Esophagus muscularis mucosa (tissue), 4 donors: Measurements from ENCODE around the gene SLC25A18. TPM values are rescaled to one million over a fixed set of nuclear protein-coding genes. Genes with fewer than 3 reads are reported as not detected.
"Not testable (repeated sequence)": the region's sequence is repeated elsewhere in the genome, so short reads cannot be mapped to it uniquely, and the experiment has no call there.

Source experiments
- DNase-seq: peaks from one replicate; pipeline ENCODE4 v3.0.0-alpha.2; 2017; ENCODE audit errors: extremely low spot score
- H3K27ac ChIP-seq, 4 donors: fragments of 200-600 bp; sonication (generic); replicated peaks in 1 of 4; 1 replicate in 3 of 4; 2 replicates in 1 of 4; pipeline ENCODE4 v1.5.1; 2016 to 2019; ENCODE audit warnings: mild to moderate bottlenecking in 1 of 4
- H3K27me3 ChIP-seq, 4 donors: fragments of 200-600 bp; sonication (generic); one replicate each; pipeline versions ENCODE4 v1.5.1 to v1.6.0; 2016 to 2019
- H3K36me3 ChIP-seq, 4 donors: fragments of 200-600 bp; sonication (generic); one replicate each; pipeline ENCODE4 v1.5.1; 2016 to 2019
- H3K4me1 ChIP-seq, 4 donors: fragments of 200-600 bp; sonication (generic); one replicate each; pipeline ENCODE4 v1.5.1; 2016 to 2019
- H3K4me3 ChIP-seq, 4 donors: fragments of 200-600 bp; sonication (generic); 1 replicate in 2 of 4; 2 replicates in 2 of 4; pipeline ENCODE4 v1.5.1; 2016 to 2019; ENCODE audit warnings: mild to moderate bottlenecking in 4 of 4, moderate library complexity in 1 of 4
- H3K9me3 ChIP-seq, 4 donors: fragments of 200-600 bp; sonication (generic); 1 replicate in 3 of 4; 2 replicates in 1 of 4; pipeline ENCODE4 v1.5.1; 2016 to 2019
- CTCF ChIP-seq, 3 experiments: fragments of 200-600 bp in 2 of 3; fragments of 450-650 bp in 1 of 3; sonication (generic) in 2 of 3; IDR thresholded peaks; one replicate each; pipeline ENCODE4 v1.5.1; 2017 to 2019; ENCODE audit warnings: antibody characterized with exemption in 3 of 3, mild to moderate bottlenecking in 2 of 3, moderate library complexity in 1 of 3
- EP300 ChIP-seq: sonication (generic); formaldehyde crosslinking; IDR thresholded peaks from one replicate; pipeline ENCODE4 v1.6.1; 2017; ENCODE audit warnings: antibody characterized with exemption
- POLR2A ChIP-seq: fragments of 450-650 bp; IDR thresholded peaks from one replicate; pipeline ENCODE4 v1.6.1; 2017; ENCODE audit warnings: antibody characterized with exemption, moderate library complexity, mild to moderate bottlenecking, low read depth
- POLR2AphosphoS5 ChIP-seq, 2 donors: sonication (generic); formaldehyde crosslinking; IDR thresholded peaks; one replicate each; pipeline ENCODE4 v1.6.1; 2017; ENCODE audit warnings: antibody characterized with exemption in 2 of 2
- WGBS: methylation state at CpG from one replicate; pipeline ENCODE4 v1.1.5; 2018; 5-methylcytosine and 5-hydroxymethylcytosine counted together
- intact Hi-C: fragments of 100-400 bp; cut with DNase I; formaldehyde crosslinking; loops from one replicate; pipeline ENCODE4 v1.15.1; 2023
- total RNA-seq, 4 donors: library from RNA; depleted of rRNA; stranded (reverse); fragments of >200 nt; gene quantifications; one replicate each; pipeline versions ENCODE4 v1.1.0 to v1.2.1, GENCODE V29; 2016

The SLC25A18 gene
- total RNA-seq, 4 donors from 2014 or later: 0.42 to 2.8 (median 1.8) TPM

GRCh38 chr22:17633998-17634323 lies 70.7 kb downstream of the SLC25A18 start:
- WGBS: 94% methylated on average over 3 of the region's 3 CpGs
- Histone ChIP-seq H3K36me3 (no peaks in the 10 kb centered on the region), H3K4me3 (no peak overlapping the region), H3K27ac (peak overlapping the region in 2 of 4 donors; percentile 47 to 55), H3K27me3 (no peaks in the 10 kb centered on the region), H3K4me1 (peaks cover 12 to 15% (median 15%) of the 10 kb centered on the region in 4 donors), H3K9me3 (no peaks in the 10 kb centered on the region)
- intact Hi-C loops: loop anchor here (10.0 kb wide), 1 partner anchor 459 kb away; no protein-coding TSS in a partner anchor
- TF ChIP-seq EP300 (no peak), POLR2A (no peak), CTCF (IDR thresholded peaks at IDR 0.05) (no peak), POLR2AphosphoS5 (IDR thresholded peaks at IDR 0.05) (no peak)
- no peak for DNase-seq

DNA sequence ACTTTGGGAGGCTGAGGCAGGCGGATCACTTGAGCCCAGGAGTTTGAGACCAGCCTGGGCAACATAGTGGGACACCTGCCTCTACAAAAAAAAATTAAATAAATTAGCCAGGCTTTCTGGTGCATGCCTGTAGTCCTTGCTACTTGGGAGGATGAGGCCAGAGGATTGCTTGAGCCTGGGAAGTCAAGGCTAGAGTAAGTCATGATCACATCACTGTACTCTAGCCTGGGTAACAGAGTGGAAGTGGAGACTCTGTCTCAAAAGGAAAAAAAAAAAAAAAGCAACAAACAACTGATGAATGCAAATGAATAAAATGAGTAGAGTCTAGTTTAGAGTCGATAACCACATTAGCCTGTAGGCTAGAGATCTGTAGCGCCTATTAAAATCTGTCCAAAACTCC lies 71.4 kb downstream of the SLC25A18 start:
- no peak overlapping the region for H3K27ac ChIP-seq
- no peak overlapping the region for H3K4me3 ChIP-seq
- no peak for DNase-seq
- H3K9me3 ChIP-seq: no peaks in the 10 kb centered on the region
- H3K36me3 ChIP-seq: no peaks in the 10 kb centered on the region
- H3K4me1 ChIP-seq: peaks cover 11 to 15% (median 14%) of the 10 kb centered on the region in 4 donors
- WGBS: 94% methylated on average over 3 of the region's 3 CpGs
- TF ChIP-seq POLR2AphosphoS5 (IDR thresholded peaks at IDR 0.05) (no peak), EP300 (no peak), CTCF (IDR thresholded peaks at IDR 0.05) (no peak), POLR2A (no peak)
- intact Hi-C loops: loop anchor here (5.0 to 10.0 kb wide), 2 partner anchors 73 to 460 kb away; no protein-coding TSS in a partner anchor
- H3K27me3 ChIP-seq: no peaks in the 10 kb centered on the region

DNA sequence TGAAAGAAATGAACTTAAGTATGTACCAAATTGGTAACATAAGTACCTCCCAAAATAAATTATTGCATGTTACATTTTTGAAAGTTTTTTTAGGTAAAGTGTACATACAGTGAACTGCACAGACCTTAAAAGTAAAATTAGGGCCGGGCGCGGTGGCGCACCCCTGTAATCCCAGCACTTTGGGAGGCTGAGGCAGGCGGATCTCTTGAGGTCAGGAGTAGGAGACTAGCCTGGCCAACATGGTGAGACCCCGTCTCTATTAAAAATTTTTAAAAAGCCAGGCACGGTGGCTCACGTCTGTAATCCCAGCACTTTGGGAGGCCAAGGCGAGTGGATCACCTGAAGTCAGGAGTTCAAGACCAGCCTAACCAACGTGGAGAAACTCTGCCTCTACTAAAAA lies 73.6 kb downstream of the SLC25A18 start:
- 94% methylated on average over 10 of the region's 10 CpGs for WGBS
- intact Hi-C loops: loop anchor here (5.0 to 10.0 kb wide), 2 partner anchors 70 to 462 kb away; no protein-coding TSS in a partner anchor
- H3K27ac ChIP-seq: peak overlapping the region in 1 of 4 donors; percentile 97
- H3K4me3 ChIP-seq, DNase-seq, H3K27me3 ChIP-seq, H3K36me3 ChIP-seq, H3K9me3 ChIP-seq: not testable (repeated sequence)
- H3K4me1 ChIP-seq: peaks cover 20 to 30% (median 24%) of the 10 kb centered on the region in 4 donors

DNA sequence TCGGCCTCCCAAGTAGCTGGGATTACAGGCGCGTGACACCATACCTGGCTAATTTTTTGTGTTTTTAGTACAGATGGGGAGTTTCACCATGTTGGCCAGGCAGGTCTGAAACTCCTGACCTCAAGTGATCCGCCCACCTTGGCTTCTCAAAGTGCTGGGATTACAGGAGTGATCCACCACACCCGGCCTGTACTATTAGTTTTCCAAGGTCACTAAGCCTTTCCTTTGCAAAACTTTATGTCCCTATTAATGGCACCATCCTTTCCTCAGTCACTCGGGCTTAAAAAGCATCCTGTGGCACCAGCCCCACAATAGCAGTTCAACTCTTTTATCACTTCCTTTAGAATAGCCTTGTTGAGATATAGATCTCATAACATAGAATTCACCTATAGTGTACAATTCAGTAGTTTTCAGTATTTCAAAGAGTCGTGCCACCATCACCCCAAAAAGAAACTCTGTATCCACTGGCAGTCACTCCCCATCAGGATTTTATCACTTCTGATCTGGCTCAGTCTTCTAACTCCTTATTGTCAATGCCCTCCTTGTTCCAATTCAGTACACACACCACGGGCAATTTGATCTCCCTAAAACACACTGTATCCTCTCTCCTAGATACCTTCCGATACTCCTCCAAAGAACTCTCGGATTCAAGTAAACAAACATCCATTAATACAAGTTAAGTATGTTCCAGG lies 74.3 kb downstream of the SLC25A18 start:
- H3K36me3 ChIP-seq: no peaks in the 10 kb centered on the region
- DNase-seq: no peak
- peak overlapping the region; percentile 81 to 88 (median 82) for H3K4me3 ChIP-seq
- H3K9me3 ChIP-seq: no peaks in the 10 kb centered on the region
- H3K27ac ChIP-seq: peak overlapping the region; percentile 97 to 100 (median 98)
- 56% methylated on average over 10 of the region's 10 CpGs for WGBS
- H3K4me1 ChIP-seq: peaks cover 20 to 30% (median 24%) of the 10 kb centered on the region in 4 donors
- no peaks in the 10 kb centered on the region for H3K27me3 ChIP-seq
- TF ChIP-seq CTCF (IDR thresholded peaks at IDR 0.05) (no peak), POLR2A (no peak), POLR2AphosphoS5 (IDR thresholded peaks at IDR 0.05) (no peak), EP300 (no peak)
- intact Hi-C loops: loop anchor here (2.0 to 10.0 kb wide), 3 partner anchors 70 to 463 kb away; partner anchors contain the start of gene SLC25A18

DNA sequence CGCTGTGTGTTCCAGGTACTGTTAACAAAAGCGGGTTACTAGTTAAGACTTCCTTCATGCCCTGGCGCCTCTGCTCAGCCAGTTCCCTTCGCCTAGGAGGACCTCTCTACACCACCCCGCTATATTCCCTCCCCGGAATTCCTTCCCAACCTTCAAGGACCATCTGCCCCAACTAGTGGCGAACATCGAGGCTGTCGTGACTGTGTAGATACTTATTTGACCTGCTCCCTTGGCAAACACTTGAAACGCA lies 74.8 kb downstream of the SLC25A18 start:
- 2% methylated on average over 10 of the region's 10 CpGs for WGBS
- no peaks in the 10 kb centered on the region for H3K36me3 ChIP-seq
- peak overlapping the region; percentile 81 to 88 (median 82) for H3K4me3 ChIP-seq
- H3K27me3 ChIP-seq: no peaks in the 10 kb centered on the region
- H3K4me1 ChIP-seq: peaks cover 20 to 30% (median 24%) of the 10 kb centered on the region in 4 donors
- TF ChIP-seq POLR2A: no peak
- no peak for TF ChIP-seq CTCF (IDR thresholded peaks at IDR 0.05)
- TF ChIP-seq POLR2AphosphoS5 (IDR thresholded peaks at IDR 0.05): no peak
- TF ChIP-seq EP300: no peak
- DNase-seq: no peak
- intact Hi-C loops: loop anchor here (2.0 to 10.0 kb wide), 3 partner anchors 69 to 463 kb away; partner anchors contain the start of gene SLC25A18
- H3K27ac ChIP-seq: peak overlapping the region; percentile 97 to 100 (median 98)
- H3K9me3 ChIP-seq: no peaks in the 10 kb centered on the region
